Neural cell (in vitro differentiated cells): ENCODE measurements around the gene CCND1.
"Not testable (repeated sequence)": the region's sequence is repeated elsewhere in the genome, so short reads cannot be mapped to it uniquely, and the experiment has no call there.

ENCODE experiments used
- CTCF ChIP-seq: fragments of 450-650 bp; IDR thresholded peaks from 2 replicates; pipeline ENCODE4 v1.5.1; 2014; ENCODE audit warnings: antibody characterized with exemption, mild to moderate bottlenecking, moderate library complexity; ENCODE audit not compliant: poor library complexity, severe bottlenecking
- EP300 ChIP-seq: fragments of 450-650 bp; conservative IDR thresholded peaks from 2 replicates; pipeline ENCODE4 v1.6.1; 2014; ENCODE audit warnings: antibody characterized with exemption, mild to moderate bottlenecking, moderate library complexity; ENCODE audit not compliant: poor library complexity, severe bottlenecking
- MXI1 ChIP-seq: fragments of 450-650 bp; conservative IDR thresholded peaks from 2 replicates; pipeline ENCODE4 v1.6.1; 2014; ENCODE audit warnings: antibody characterized with exemption, mild to moderate bottlenecking; ENCODE audit not compliant: poor library complexity, severe bottlenecking
- POLR2AphosphoS5 ChIP-seq: IDR thresholded peaks from 2 replicates; pipeline ENCODE4 v1.6.1; 2012
- REST ChIP-seq: IDR thresholded peaks from 2 replicates; pipeline ENCODE4 v1.6.1; 2012; ENCODE audit warnings: borderline replicate concordance

GRCh38 chr11:69695995-69696394, 55.0 kb downstream of the CCND1 start:
- TF ChIP-seq CTCF, REST, EP300, POLR2AphosphoS5, MXI1: not testable (repeated sequence)
